IPS-NIHi11 (cell line): ENCODE data around the gene PKP4.
A peak's percentile ranks its signal among the peaks of the same experiment; 100 is the strongest.

Experiments
- DNase-seq: peaks from one replicate; pipeline ENCODE4 v3.0.0; 2012; ENCODE audit warnings: mixed read lengths, low spot score

Gene PKP4

DNA sequence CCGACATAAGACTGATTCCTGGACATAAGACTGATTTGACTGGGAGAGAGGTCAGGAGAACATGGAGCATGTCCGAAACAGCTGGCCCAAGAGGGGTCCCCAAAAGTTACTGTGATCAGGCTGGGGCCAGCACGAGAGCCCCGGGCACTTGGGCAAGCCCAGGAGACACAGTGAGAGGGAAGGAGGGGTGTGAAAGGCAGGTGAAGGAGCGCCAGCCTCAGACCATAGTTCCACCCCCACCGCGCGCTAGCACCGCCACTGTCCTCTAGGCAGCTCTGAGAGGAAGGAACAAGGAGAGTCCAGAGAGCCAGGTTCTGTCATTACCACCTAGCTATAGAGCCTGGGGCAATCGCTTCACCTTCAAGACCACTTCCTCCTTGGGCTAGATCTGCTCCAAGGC lies 260.2 kb downstream of the PKP4 start:
- no peak for DNase-seq

DNA sequence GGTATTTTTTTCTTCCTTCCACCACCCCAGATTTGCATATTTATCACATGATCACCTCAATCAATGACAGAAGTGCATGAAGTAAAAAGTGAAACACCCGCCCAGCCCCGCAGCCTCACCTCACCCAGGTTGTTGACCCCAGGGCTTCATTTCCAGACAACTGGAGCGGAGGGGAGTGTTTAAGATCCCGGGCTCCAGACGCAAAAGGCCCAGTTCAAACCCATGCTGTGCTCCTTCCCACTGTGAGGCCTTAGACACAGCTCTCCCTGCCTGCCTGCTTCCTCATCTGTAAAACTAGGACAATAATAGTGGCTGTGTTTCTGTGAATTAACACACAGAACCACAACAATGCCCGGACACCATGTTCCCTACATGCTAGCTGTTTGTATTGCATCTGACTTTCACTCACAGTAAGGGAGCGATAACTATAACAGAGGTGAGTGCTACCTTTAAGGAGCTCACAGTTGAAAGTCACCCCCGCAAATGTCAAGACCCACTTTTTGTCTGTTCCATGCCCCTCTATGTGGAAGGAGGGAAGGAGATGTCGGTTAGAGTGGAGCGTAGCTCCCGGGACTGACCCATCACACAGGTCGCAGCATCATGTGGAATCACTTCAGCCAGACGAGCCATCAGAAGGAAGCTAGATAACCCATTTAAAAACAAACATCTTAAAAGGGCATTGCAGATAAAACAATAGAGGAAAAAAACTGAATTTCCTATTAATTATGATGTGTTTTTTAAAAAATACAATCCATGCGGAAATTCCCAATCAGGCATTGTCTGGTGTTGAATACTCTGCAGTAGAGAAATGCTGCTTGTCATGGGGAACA lies 260.8 kb downstream of the PKP4 start:
- no peak for DNase-seq

DNA sequence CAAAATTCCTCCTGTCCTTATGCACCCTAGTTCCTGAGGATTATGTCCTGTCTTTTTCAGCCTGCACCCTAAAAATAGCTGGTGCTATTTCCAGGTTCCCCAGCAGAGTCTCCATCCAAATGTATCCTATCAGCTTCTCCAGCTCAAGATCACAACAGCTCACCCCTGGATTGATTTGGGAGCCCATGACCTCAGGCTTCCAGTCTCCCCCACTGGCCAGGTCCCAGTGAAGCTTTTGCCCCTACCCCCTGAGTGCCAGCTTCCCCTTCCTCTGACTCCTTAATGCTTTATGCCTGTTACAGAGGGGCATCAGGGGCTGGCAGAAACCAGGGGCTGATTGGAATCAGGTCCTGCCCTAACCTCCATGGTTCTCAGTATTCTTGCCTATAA lies 261.4 kb downstream of the PKP4 start:
- DNase-seq = no peak

DNA sequence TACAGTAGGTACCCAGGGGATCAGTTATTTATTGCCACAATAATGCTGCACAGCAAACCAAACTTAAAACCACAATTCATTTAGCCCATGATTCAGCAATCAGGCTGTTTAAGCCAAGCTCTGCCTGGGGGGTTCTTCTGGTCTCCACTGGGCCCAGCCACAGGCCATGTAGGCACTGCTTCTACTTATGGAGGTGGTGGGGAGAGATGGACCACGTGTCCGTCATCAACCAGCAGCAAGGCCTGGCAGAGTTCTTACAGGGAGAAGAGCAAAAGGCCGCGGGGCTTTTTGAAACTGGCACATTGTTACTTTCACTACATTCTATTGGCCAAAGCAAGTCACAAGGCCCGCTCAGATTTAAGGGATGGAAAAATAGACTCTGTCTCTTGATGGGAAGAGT lies 262.1 kb downstream of the PKP4 start:
- DNase-seq = no peak

DNA sequence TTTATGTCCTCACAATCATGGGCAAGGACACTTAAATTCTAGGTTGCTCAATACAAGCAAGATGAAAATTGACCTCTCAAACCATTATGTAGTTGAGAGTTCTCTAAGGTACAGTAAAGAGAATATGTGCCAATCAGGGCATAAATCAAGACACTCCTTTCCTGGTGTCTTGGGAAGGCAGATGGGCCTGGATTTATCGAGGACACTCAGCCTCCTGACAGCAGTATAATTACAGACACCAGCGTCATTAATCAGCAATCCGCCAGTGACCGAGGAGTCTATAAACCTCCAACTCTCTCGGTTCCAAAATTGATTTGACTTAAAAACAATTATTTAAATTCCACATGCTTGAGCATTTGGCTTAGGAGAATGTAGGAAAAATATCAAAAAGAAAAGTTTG lies 262.7 kb downstream of the PKP4 start:
- no peak for DNase-seq

DNA sequence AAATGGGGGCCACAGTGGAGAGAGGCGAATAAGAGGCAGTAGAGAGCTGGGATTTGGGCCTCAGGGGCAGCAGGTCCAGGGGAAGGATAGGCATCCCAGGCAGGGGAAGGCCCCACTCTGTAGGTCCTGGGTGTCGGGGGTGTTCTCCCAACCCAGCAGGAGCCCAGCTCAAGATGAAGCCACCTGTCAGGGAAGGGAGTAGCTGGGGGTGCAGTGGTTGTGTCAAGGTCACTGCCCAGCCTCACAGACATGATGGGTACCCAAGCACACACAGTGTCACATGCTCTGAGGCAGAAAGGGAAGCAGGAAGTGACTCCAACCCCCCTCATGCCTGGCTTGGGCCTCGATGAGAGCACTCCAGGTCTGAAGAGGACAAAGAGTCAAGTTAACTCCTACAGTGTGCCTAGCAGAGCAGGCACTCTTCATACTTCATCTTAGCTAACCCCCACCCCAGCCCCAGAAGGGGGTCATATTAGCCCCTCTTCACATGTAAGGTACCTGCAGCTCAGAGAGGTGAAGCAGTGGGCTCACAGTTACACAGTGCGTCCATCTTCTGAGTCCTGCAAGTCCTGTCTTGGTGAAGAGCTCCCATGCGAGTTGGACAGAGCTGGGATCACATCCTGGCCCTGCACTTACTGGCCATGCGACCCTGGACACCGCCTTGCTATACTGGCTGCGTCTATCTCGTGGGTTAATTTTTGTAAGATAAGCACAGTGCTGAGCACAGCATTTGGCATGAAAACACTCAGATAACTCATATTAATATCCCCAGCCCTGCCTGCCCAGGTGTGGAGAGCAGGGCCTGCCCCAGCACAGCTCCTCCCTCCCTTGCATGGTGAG lies 265.7 kb downstream of the PKP4 start:
- DNase-seq = no peak

DNA sequence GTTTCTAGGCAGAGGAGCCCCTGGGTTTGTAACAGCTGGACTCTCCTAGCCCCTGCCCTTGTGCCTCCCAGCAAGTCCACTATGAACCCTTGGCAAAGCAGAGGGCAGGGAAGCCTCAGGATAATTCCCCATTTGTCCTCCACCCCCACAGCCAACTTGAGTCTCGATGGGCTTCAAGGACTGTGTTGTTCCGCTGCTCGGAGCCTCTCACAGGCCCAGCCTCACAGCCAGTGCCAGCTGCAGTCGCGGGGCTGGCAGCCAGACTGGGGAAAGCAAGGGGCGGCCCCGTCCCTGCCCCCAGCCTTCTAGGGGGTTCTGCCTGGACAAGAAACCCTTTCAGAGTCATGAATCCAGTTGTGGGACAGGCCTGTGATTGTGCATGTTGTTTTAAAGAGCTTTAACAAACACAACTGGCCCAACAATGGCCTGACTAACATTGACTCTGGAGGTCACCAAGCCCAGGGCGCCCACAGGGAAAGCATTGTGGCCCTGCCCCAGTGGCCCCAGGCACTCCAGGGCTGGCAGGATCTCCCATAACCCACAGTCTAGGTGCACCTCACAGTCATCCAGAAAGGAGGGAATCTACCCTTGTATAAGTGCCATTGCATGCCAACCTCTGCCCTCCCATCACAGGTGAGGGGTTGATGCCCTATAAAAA lies 266.6 kb downstream of the PKP4 start:
- no peak for DNase-seq

DNA sequence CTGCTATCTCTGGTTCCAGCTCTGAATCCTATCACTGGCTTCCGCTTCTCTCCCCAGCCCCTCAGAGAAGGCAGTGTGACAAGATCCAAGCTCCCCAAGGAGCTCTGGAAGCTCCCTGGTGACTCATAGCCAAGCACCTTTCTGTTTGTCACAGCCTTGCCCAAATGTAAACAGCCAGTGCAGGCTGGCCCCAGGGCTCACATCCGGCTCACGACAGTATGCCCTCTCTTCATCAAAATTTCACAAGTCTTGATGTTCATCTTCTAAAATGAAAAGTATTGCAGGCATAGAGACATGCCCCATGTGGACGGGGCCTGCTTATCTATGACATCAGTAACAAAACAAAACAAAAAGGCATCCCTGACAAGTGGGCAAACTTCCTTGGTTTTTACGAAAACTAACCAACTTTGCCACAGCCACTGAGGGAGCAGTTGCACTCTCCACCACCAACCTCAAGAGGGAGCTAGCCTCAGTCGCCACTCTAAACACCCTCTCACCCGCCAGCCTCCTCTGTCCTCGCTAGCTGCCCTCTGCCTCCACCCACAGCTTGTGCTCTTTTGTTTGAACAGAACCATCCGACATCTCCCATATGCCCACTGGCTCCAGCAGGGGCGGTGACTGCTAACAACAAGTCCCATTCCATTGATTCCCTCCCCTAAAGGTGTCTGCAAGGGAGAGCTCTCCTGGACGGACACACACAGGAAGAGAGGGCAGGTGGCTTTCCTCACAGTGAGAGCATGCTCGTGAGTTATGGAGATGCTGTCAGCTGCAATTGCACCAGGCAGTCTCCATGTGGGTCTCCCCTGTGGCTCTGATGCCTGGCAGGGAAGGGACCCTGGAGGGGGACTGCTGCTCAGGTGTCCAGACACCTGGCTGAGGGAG lies 267.4 kb downstream of the PKP4 start:
- DNase-seq = peak; percentile 69

DNA sequence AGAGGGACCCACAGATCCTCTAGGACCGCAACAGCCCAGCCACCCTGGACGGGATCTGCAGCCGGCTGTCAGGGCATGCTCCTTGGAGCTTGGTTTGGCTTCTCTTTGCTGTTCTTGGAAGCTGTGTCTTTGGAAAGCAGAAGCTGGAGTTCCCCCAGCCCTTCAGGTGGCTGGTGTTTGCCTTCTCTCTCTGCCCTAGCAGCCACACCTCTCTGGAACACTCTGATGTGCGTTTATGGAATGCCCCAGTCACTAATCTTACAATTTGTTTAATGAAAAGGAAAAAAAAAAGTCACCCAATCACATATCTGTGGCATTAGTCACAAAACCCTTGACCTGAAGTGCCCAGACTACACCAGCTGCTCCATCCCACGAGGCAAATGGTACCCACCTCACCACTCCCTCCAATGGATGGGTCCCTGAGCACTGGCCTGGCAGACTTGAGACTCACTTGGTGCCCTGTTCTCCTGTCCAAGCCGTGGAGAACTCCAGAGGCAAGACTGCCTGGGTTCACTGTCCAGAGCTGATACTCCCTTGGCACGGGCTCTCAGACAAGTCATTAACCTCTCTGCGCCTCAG lies 268.1 kb downstream of the PKP4 start:
- no peak for DNase-seq

DNA sequence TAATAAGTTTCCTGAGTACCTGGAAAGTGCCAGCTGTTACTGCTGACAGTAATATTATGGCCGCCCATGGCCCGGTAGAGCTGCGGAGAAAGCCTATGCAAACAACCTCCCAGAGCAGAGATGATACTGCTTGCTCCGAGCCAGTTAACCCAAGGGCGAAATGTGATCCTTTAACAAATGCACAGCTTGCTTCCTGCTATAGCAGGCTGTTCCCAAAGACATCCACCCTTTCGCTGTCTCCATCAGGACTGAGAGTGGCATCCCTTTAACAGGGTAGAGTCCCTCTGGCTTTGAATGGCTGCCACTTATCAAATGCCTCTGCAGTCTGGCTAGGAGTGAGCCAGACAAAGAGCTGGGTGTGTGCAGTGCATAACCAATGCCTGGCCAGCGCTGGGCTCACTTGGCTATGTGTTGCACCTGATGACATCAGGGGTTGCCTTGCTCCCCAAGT lies 268.7 kb downstream of the PKP4 start:
- DNase-seq = no peak

DNA sequence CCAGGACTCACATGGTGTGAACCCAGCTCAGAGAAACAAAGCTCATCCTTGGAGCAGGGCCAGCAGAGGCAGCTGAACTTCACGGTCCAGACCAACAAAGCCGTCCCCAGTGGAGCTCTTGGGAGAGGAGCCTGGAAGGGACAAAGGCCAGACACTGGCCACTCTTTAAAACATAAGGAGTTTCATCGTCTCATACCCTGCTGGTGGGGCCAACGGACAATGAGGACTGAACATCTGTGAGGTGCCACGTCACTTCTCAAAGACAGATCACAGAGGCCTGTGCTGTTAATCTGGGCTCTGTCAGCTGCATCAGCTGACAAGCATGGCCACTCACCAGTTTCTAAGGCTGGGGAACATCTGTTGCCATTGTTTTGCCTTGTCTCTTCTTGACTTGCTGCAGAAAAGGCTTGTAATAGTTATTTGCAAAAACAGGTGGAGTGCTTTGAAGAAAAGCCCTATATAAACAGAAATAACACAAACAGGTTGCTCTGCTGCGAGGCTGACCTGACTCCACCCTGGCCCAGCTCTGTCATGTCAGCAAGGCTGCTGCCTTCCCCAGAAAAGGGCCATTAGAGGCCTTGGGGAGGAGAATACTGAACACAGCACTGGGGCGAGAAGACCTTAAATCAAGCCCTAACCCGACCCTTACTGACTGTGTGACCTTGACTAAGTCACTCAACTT lies 270.3 kb downstream of the PKP4 start:
- DNase-seq = no peak

DNA sequence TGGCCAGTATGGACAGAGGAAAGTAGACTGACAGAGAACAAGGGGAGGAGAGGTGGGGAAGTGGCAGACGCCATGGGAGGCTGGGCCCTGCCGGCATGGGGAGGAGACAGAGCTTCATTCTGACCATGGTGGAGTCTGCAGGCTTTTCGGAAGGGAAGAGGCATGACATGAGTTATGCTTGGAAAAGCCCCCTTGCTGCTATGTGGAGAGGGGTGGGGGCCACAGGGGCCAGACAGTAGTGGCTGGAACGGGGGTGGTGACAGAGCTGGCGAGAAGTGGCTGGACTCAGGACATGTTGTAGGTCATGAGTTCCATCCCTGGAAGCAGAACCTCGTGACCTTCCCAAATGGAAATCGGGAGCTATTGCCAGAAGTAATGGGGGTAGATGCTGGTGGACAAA lies 271.7 kb downstream of the PKP4 start:
- no peak for DNase-seq

DNA sequence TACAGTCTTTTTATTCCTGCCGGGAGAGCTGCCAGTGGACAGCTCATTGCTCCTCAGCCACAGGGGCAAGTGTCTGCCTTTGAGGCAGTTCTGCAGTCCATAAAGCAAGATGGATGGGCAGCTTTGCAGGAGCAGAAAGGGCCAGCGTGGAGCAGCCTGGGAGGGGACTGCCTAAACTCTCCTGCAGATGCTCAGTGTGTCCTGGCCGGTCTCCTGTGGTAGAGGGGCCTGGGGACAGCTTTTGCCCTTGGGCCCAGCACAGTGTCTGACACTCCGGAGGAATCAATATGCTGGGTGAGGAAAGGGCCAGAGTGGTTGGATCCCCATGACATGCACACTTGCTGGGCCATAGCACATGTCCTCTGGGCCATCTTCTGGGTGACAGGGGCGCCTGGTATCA lies 272.7 kb downstream of the PKP4 start:
- no peak for DNase-seq

DNA sequence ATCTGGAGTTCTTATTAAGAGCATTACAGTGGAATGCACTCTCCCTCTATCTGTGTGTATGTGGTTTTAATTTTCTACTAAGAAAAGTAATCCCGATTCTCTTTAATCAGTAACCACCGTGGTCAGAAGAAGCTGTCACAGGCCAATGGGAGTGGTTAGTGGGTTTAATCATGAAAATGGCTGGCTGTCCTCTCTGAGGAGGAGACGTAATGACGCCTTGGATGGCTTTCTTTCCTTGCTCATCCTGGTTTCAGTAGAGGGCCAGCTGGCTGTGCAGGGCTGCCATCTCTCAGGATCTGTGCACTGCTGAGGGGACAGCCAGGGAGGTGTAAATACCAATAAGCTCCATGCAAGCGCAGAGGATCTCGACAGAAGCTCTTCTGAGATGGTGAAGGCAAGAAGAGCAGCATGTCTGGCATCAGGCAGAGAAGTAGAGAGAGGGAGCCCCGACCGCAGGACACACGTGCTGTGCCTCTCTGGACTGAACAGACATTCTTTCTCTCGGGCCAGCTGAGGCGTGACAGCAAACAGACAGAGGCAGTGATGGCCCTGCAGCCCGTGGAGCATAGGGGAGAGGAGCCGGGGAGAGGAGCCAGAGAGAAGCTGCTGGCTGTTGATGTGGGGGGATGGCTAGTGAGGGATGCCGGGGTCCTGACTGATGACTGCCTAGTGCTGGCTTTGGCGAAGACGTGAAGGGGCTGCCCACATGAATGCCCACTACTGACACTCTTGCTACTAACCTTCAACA lies 273.3 kb downstream of the PKP4 start:
- no peak for DNase-seq

DNA sequence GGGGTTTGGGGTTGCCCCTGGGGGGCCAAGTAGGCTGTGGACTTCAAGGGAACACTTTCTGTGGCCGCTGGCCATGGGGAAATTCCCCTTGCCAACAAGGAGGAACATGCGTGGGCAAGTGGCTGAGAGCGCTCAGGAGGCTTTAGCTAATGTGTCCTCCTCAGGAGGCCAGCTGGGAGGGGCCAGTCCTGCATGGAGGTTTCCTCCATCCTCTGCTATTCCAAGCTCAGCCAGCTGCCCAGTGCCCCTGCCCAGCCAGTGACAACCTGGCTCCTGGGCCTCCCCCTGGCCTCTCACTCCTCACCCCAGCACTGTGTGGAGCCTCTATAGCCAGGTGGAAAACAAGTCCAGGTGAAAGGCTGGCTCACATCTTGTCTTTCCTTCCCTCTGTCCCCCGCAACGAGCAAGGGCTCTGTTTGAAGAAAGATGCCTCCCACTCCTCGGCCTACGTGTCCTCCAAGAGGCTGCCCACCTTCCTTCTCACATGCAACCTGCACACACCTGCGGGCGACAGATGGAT lies 273.9 kb downstream of the PKP4 start:
- no peak for DNase-seq

DNA sequence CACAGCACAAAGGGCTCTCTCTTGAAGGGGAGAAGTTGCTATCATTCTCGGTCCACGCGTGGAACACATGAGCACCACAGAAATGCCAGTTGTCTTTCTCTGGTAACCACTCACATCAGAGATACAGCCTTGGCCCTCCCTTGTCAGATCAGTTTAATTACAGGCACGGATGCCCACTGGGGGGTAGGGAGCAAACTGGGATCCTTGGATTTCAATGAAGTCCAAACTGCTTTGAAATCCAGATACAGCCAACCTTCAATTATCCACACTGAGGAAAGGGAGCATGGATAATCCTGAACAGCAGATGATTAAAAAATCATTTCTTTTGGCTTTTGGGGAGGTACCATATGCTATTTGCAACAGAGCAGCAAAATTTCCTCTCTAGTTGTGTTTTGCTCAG lies 274.6 kb downstream of the PKP4 start:
- DNase-seq = no peak
